Measurements from ENCODE around the gene CAMK2D. TPM values are rescaled to one million over a fixed set of nuclear protein-coding genes. Genes with fewer than 3 reads are reported as not detected.
A peak's percentile ranks its signal among the peaks of the same experiment; 100 is the strongest.

Gene CAMK2D
- total RNA-seq, 2 donors from 2014 or later = 85.0 to 92.9 TPM

GRCh38 chr4:113411496-113411938 lies 350.0 kb downstream of the CAMK2D start:
- no peak overlapping the region for H3K4me3 Mint-ChIP-seq
- no peak for DNase-seq
- no peak overlapping the region for H3K27ac Mint-ChIP-seq
- peaks cover 8% of the 10 kb centered on the region for H3K27me3 Mint-ChIP-seq (ENCODE audit: low read depth)
- peaks cover 0 to 2% of the 10 kb centered on the region in 2 donors for H3K9me3 Mint-ChIP-seq
- no peak for ATAC-seq (replicated peaks in 1 of 2)
- H3K36me3 Mint-ChIP-seq (ENCODE audit: insufficient read depth in 2 of 2) = peaks cover 0 to 1% of the 10 kb centered on the region in 2 donors
- peaks cover 7% of the 10 kb centered on the region for H3K4me1 Mint-ChIP-seq (ENCODE audit: low read depth)

- Mint-ChIP-seq H3K4me1 (ENCODE audit: low read depth) (peaks cover 7% of the 10 kb centered on the region), H3K27me3 (ENCODE audit: low read depth) (peaks cover 8% of the 10 kb centered on the region), H3K4me3 (no peak overlapping the region), H3K36me3 (ENCODE audit: insufficient read depth in 2 of 2) (peaks cover 0 to 1% of the 10 kb centered on the region in 2 donors), H3K9me3 (peaks cover 0 to 2% of the 10 kb centered on the region in 2 donors), H3K27ac (no peak overlapping the region)
- peak in 1 of 2 donors; percentile 58 for ATAC-seq (replicated peaks in 1 of 2)
- DNase-seq = no peak
These were observed 350.9 kb downstream of the CAMK2D start for GRCh38 chr4:113410686-113411085.

GRCh38 chr4:113409181-113409580 lies 352.4 kb downstream of the CAMK2D start:
- H3K36me3 Mint-ChIP-seq (ENCODE audit: insufficient read depth in 2 of 2) = peaks cover 0 to 1% of the 10 kb centered on the region in 2 donors
- no peaks in the 10 kb centered on the region for H3K9me3 Mint-ChIP-seq
- no peak overlapping the region for H3K4me3 Mint-ChIP-seq
- DNase-seq = no peak
- no peak for ATAC-seq (replicated peaks in 1 of 2)
- peaks cover 8% of the 10 kb centered on the region for H3K27me3 Mint-ChIP-seq (ENCODE audit: low read depth)
- peaks cover 7% of the 10 kb centered on the region for H3K4me1 Mint-ChIP-seq (ENCODE audit: low read depth)
- H3K27ac Mint-ChIP-seq = no peak overlapping the region

- no peak overlapping the region for H3K4me3 Mint-ChIP-seq
- peaks cover 7% of the 10 kb centered on the region for H3K4me1 Mint-ChIP-seq (ENCODE audit: low read depth)
- peaks cover 20% of the 10 kb centered on the region for H3K27me3 Mint-ChIP-seq (ENCODE audit: low read depth)
- H3K27ac Mint-ChIP-seq = no peak overlapping the region
- DNase-seq (no peak), ATAC-seq (replicated peaks in 1 of 2) (no peak)
- no peaks in the 10 kb centered on the region for H3K9me3 Mint-ChIP-seq
- peaks cover 0 to 1% of the 10 kb centered on the region in 2 donors for H3K36me3 Mint-ChIP-seq (ENCODE audit: insufficient read depth in 2 of 2)
These were observed 354.1 kb downstream of the CAMK2D start for GRCh38 chr4:113407409-113407808.

- peaks cover 22% of the 10 kb centered on the region for H3K27me3 Mint-ChIP-seq (ENCODE audit: low read depth)
- no peaks in the 10 kb centered on the region for H3K9me3 Mint-ChIP-seq
- DNase-seq = no peak
- H3K4me1 Mint-ChIP-seq (ENCODE audit: low read depth) = peaks cover 7% of the 10 kb centered on the region
- peaks cover 0 to 1% of the 10 kb centered on the region in 2 donors for H3K36me3 Mint-ChIP-seq (ENCODE audit: insufficient read depth in 2 of 2)
- H3K4me3 Mint-ChIP-seq = no peak overlapping the region
- no peak for ATAC-seq (replicated peaks in 1 of 2)
- no peak overlapping the region for H3K27ac Mint-ChIP-seq
These were observed 354.9 kb downstream of the CAMK2D start for GRCh38 chr4:113406723-113407016.

- DNase-seq (no peak), ATAC-seq (replicated peaks in 1 of 2) (no peak)
- Mint-ChIP-seq H3K9me3 (no peaks in the 10 kb centered on the region), H3K27me3 (ENCODE audit: low read depth) (peaks cover 22% of the 10 kb centered on the region), H3K36me3 (ENCODE audit: insufficient read depth in 2 of 2) (peaks cover 0 to 1% of the 10 kb centered on the region in 2 donors), H3K27ac (no peak overlapping the region), H3K4me3 (no peak overlapping the region), H3K4me1 (ENCODE audit: low read depth) (peaks cover 7% of the 10 kb centered on the region)
These were observed 355.4 kb downstream of the CAMK2D start for GRCh38 chr4:113405874-113406722.

GRCh38 chr4:113404841-113405240 lies 356.7 kb downstream of the CAMK2D start:
- ATAC-seq (replicated peaks in 1 of 2) = no peak
- Mint-ChIP-seq H3K4me1 (ENCODE audit: low read depth) (no peaks in the 10 kb centered on the region), H3K27ac (no peak overlapping the region), H3K9me3 (no peaks in the 10 kb centered on the region), H3K4me3 (no peak overlapping the region), H3K36me3 (ENCODE audit: insufficient read depth in 2 of 2) (peaks cover 0 to 1% of the 10 kb centered on the region in 2 donors), H3K27me3 (ENCODE audit: low read depth) (peaks cover 24% of the 10 kb centered on the region)
- no peak for DNase-seq

GRCh38 chr4:113404167-113404571 lies 357.4 kb downstream of the CAMK2D start:
- Mint-ChIP-seq H3K4me1 (ENCODE audit: low read depth) (no peaks in the 10 kb centered on the region), H3K27me3 (ENCODE audit: low read depth) (peaks cover 24% of the 10 kb centered on the region), H3K27ac (no peak overlapping the region), H3K9me3 (no peaks in the 10 kb centered on the region), H3K36me3 (ENCODE audit: insufficient read depth in 2 of 2) (no peaks in the 10 kb centered on the region), H3K4me3 (no peak overlapping the region)
- no peak for DNase-seq
- ATAC-seq (replicated peaks in 1 of 2) = no peak

Other genes with a start within 250 kb of the CAMK2D start
- not detected for gene ARSJ, start 217.9 kb upstream of the CAMK2D start, total RNA-seq